ENCODE results near the gene NDFIP2. TPM values are rescaled to one million over a fixed set of nuclear protein-coding genes. Genes with fewer than 3 reads are reported as not detected.

Gene NDFIP2
- total RNA-seq, 1 donor from 2014 or later, result 30.0 TPM

- H3K27ac ChIP-seq, result no peak overlapping the region
- peak; percentile 25 to 73 for ATAC-seq
- intact Hi-C loops (cut with DNase I), result no loop called here
- H3K36me3 ChIP-seq, result no peaks in the 10 kb centered on the region
- DNase-seq, result no peak
- H3K4me1 ChIP-seq, result peaks cover 4% of the 10 kb centered on the region
- no peak overlapping the region for H3K4me3 ChIP-seq
- no peaks in the 10 kb centered on the region for H3K27me3 ChIP-seq (ENCODE audit: low read depth)
- no peak for TF ChIP-seq CTCF (IDR thresholded peaks at IDR 0.05)
- H3K9me3 ChIP-seq, result no peaks in the 10 kb centered on the region
These were observed 68.6 kb downstream of the NDFIP2 start for GRCh38 chr13:79549355-79550106.

- Histone ChIP-seq H3K27ac (no peak overlapping the region), H3K4me3 (no peak overlapping the region), H3K9me3 (no peaks in the 10 kb centered on the region), H3K27me3 (ENCODE audit: low read depth) (no peaks in the 10 kb centered on the region), H3K4me1 (no peaks in the 10 kb centered on the region), H3K36me3 (no peaks in the 10 kb centered on the region)
- ATAC-seq, result no peak
- intact Hi-C loops (cut with DNase I), result no loop called here
- DNase-seq, result no peak
- no peak for TF ChIP-seq CTCF (IDR thresholded peaks at IDR 0.05)
These were observed 76.7 kb downstream of the NDFIP2 start for GRCh38 chr13:79557666-79558065.

- H3K36me3 ChIP-seq, result no peaks in the 10 kb centered on the region
- ATAC-seq, result no peak
- TF ChIP-seq CTCF (IDR thresholded peaks at IDR 0.05), result no peak
- no peaks in the 10 kb centered on the region for H3K4me1 ChIP-seq
- H3K4me3 ChIP-seq, result no peak overlapping the region
- H3K27me3 ChIP-seq (ENCODE audit: low read depth), result no peaks in the 10 kb centered on the region
- H3K9me3 ChIP-seq, result peaks cover 25% of the 10 kb centered on the region
- no peak overlapping the region for H3K27ac ChIP-seq
- no peak for DNase-seq
- intact Hi-C loops (cut with DNase I), result no loop called here
These were observed 80.0 kb downstream of the NDFIP2 start for GRCh38 chr13:79560954-79561353.

GRCh38 chr13:79562557-79562956 lies 81.6 kb downstream of the NDFIP2 start:
- Histone ChIP-seq H3K9me3 (peaks cover 28% of the 10 kb centered on the region), H3K4me1 (no peaks in the 10 kb centered on the region), H3K4me3 (no peak overlapping the region), H3K36me3 (no peaks in the 10 kb centered on the region), H3K27ac (no peak overlapping the region), H3K27me3 (ENCODE audit: low read depth) (no peaks in the 10 kb centered on the region)
- no peak for TF ChIP-seq CTCF (IDR thresholded peaks at IDR 0.05)
- DNase-seq (no peak), ATAC-seq (no peak)
- intact Hi-C loops (cut with DNase I), result no loop called here

GRCh38 chr13:79566118-79566517 lies 85.2 kb downstream of the NDFIP2 start:
- intact Hi-C loops (cut with DNase I), result no loop called here
- DNase-seq (no peak), ATAC-seq (no peak)
- Histone ChIP-seq H3K27me3 (ENCODE audit: low read depth) (no peaks in the 10 kb centered on the region), H3K9me3 (peaks cover 28% of the 10 kb centered on the region), H3K4me3 (no peak overlapping the region), H3K27ac (no peak overlapping the region), H3K36me3 (no peaks in the 10 kb centered on the region), H3K4me1 (no peaks in the 10 kb centered on the region)
- no peak for TF ChIP-seq CTCF (IDR thresholded peaks at IDR 0.05)

Measured in lower lobe of right lung (tissue), 2 donors.